Activated naive CD4-positive, alpha-beta T cell treated with anti-CD3 and anti-CD28 coated beads, Interleukin-2, amount 50 U/mL, for 24 hours (primary cell): ENCODE data around the gene IRF9.

ENCODE experiments used
- H3K27ac Mint-ChIP-seq: one replicate; pipeline ENCODE4 v1.8.0; 2021; ENCODE audit warnings: mild to moderate bottlenecking, mixed read lengths
- H3K27me3 Mint-ChIP-seq: one replicate; pipeline ENCODE4 v1.8.0; 2021; ENCODE audit warnings: mixed read lengths
- H3K36me3 Mint-ChIP-seq: one replicate; pipeline ENCODE4 v1.8.0; 2021; ENCODE audit warnings: mixed read lengths
- H3K4me1 Mint-ChIP-seq: one replicate; pipeline ENCODE4 v1.8.0; 2021; ENCODE audit warnings: mixed read lengths
- H3K4me3 Mint-ChIP-seq: one replicate; pipeline ENCODE4 v1.8.0; 2021; ENCODE audit warnings: mild to moderate bottlenecking, mixed read lengths
- H3K9me3 Mint-ChIP-seq: one replicate; pipeline ENCODE4 v1.8.0; 2021; ENCODE audit warnings: mixed read lengths

The IRF9 gene

GRCh38 chr14:24160850-24161804 is at the start of gene IRF9:
Gene IRF9 (plus strand): TSS chr14:24161265. CDS start chr14:24162145, 880 bp downstream.
- Mint-ChIP-seq H3K36me3 (peaks cover 19% of the 10 kb centered on the region), H3K4me1 (peaks cover 58% of the 10 kb centered on the region), H3K9me3 (no peaks in the 10 kb centered on the region)

GRCh38 chr14:24113379-24113800 is 47.7 kb upstream of the IRF9 start:
- H3K4me1 Mint-ChIP-seq, result peaks cover 39% of the 10 kb centered on the region
- H3K27ac Mint-ChIP-seq, result peak overlapping the region; percentile 99
- no peaks in the 10 kb centered on the region for H3K9me3 Mint-ChIP-seq
- H3K4me3 Mint-ChIP-seq, result peak overlapping the region; percentile 97
- H3K36me3 Mint-ChIP-seq, result peaks cover 2% of the 10 kb centered on the region
- no peaks in the 10 kb centered on the region for H3K27me3 Mint-ChIP-seq

More at GRCh38 chr14:24160850-24161804, at the start of gene IRF9:
- H3K4me3 Mint-ChIP-seq, result peak within 1 kb of the TSS; percentile 98
- H3K27ac Mint-ChIP-seq, result peak within 1 kb of the TSS; percentile 100
- no peaks in the 10 kb centered on the region for H3K27me3 Mint-ChIP-seq

GRCh38 chr14:24113801-24114531 is 47.1 kb upstream of the IRF9 start:
- Mint-ChIP-seq H3K4me3 (peak overlapping the region; percentile 97), H3K9me3 (no peaks in the 10 kb centered on the region), H3K36me3 (peaks cover 4% of the 10 kb centered on the region), H3K4me1 (peaks cover 33% of the 10 kb centered on the region), H3K27ac (peak overlapping the region; percentile 99), H3K27me3 (no peaks in the 10 kb centered on the region)

- Mint-ChIP-seq H3K36me3 (peaks cover 4% of the 10 kb centered on the region), H3K4me3 (peak within 1 kb of the TSS; percentile 97), H3K9me3 (no peaks in the 10 kb centered on the region), H3K27me3 (no peaks in the 10 kb centered on the region), H3K4me1 (peaks cover 31% of the 10 kb centered on the region), H3K27ac (peak within 1 kb of the TSS; percentile 99)
Observed at GRCh38 chr14:24114532-24115421, 46.3 kb upstream of the IRF9 start, which contains the start of the genes DCAF11 and NRL. Gene DCAF11 (plus strand): TSS chr14:24114777. CDS start chr14:24115595, 818 bp downstream. Gene NRL (minus strand): TSS chr14:24114949. CDS start chr14:24082848, 32,101 bp downstream.

GRCh38 chr14:24115422-24116127 is 45.5 kb upstream of the IRF9 start:
- H3K9me3 Mint-ChIP-seq, result no peaks in the 10 kb centered on the region
- H3K27ac Mint-ChIP-seq, result peak overlapping the region; percentile 99
- H3K4me3 Mint-ChIP-seq, result peak overlapping the region; percentile 97
- H3K4me1 Mint-ChIP-seq, result peaks cover 29% of the 10 kb centered on the region
- H3K36me3 Mint-ChIP-seq, result peaks cover 4% of the 10 kb centered on the region
- H3K27me3 Mint-ChIP-seq, result no peaks in the 10 kb centered on the region

GRCh38 chr14:24116128-24116814 is 44.8 kb upstream of the IRF9 start:
- H3K27ac Mint-ChIP-seq, result peak overlapping the region; percentile 74
- H3K4me1 Mint-ChIP-seq, result peaks cover 26% of the 10 kb centered on the region
- H3K27me3 Mint-ChIP-seq, result no peaks in the 10 kb centered on the region
- peaks cover 4% of the 10 kb centered on the region for H3K36me3 Mint-ChIP-seq
- H3K9me3 Mint-ChIP-seq, result no peaks in the 10 kb centered on the region
- peak overlapping the region; percentile 97 for H3K4me3 Mint-ChIP-seq

GRCh38 chr14:24117179-24117578 is 43.9 kb upstream of the IRF9 start:
- Mint-ChIP-seq H3K4me1 (peaks cover 26% of the 10 kb centered on the region), H3K27me3 (no peaks in the 10 kb centered on the region), H3K9me3 (no peaks in the 10 kb centered on the region), H3K36me3 (peaks cover 6% of the 10 kb centered on the region), H3K4me3 (no peak overlapping the region), H3K27ac (peak overlapping the region; percentile 74)

- Mint-ChIP-seq H3K27ac (no peak overlapping the region), H3K36me3 (peaks cover 6% of the 10 kb centered on the region), H3K4me3 (no peak overlapping the region), H3K4me1 (peaks cover 26% of the 10 kb centered on the region), H3K27me3 (no peaks in the 10 kb centered on the region), H3K9me3 (no peaks in the 10 kb centered on the region)
Observed at GRCh38 chr14:24119691-24120090, 41.4 kb upstream of the IRF9 start.

- Mint-ChIP-seq H3K36me3 (peaks cover 8% of the 10 kb centered on the region), H3K9me3 (no peaks in the 10 kb centered on the region), H3K27me3 (no peaks in the 10 kb centered on the region), H3K4me1 (peaks cover 14% of the 10 kb centered on the region), H3K4me3 (no peak overlapping the region), H3K27ac (peak overlapping the region; percentile 35)
Observed at GRCh38 chr14:24121210-24121609, 39.9 kb upstream of the IRF9 start.

- H3K27me3 Mint-ChIP-seq, result no peaks in the 10 kb centered on the region
- H3K4me1 Mint-ChIP-seq, result peaks cover 5% of the 10 kb centered on the region
- no peaks in the 10 kb centered on the region for H3K9me3 Mint-ChIP-seq
- H3K36me3 Mint-ChIP-seq, result peaks cover 8% of the 10 kb centered on the region
- H3K4me3 Mint-ChIP-seq, result no peak overlapping the region
- H3K27ac Mint-ChIP-seq, result no peak overlapping the region
Observed at GRCh38 chr14:24122416-24122815, 38.6 kb upstream of the IRF9 start.

- Mint-ChIP-seq H3K9me3 (no peaks in the 10 kb centered on the region), H3K36me3 (peaks cover 6% of the 10 kb centered on the region), H3K27ac (no peak overlapping the region), H3K4me1 (peaks cover under 1% of the 10 kb centered on the region), H3K27me3 (no peaks in the 10 kb centered on the region), H3K4me3 (no peak overlapping the region)
Observed at GRCh38 chr14:24122898-24123297, 38.2 kb upstream of the IRF9 start.

- Mint-ChIP-seq H3K36me3 (peaks cover 3% of the 10 kb centered on the region), H3K4me3 (no peak overlapping the region), H3K27me3 (no peaks in the 10 kb centered on the region), H3K9me3 (no peaks in the 10 kb centered on the region), H3K4me1 (no peaks in the 10 kb centered on the region), H3K27ac (peak overlapping the region; percentile 62)
Observed at GRCh38 chr14:24123424-24124417, 37.3 kb upstream of the IRF9 start.

- Mint-ChIP-seq H3K27ac (no peak overlapping the region), H3K9me3 (no peaks in the 10 kb centered on the region), H3K27me3 (no peaks in the 10 kb centered on the region), H3K4me1 (peaks cover 12% of the 10 kb centered on the region), H3K4me3 (no peak overlapping the region), H3K36me3 (peaks cover 2% of the 10 kb centered on the region)
Observed at GRCh38 chr14:24126939-24127338, 34.1 kb upstream of the IRF9 start.
